Transverse colon (tissue), 4 donors: Measurements from ENCODE around the gene OLIG2.

Experiments
- CTCF ChIP-seq, 5 experiments: fragments of 200-600 bp in 3 of 5; fragments of 450-650 bp in 2 of 5; sonication (generic) in 3 of 5; IDR thresholded peaks; 1 replicate in 2 of 5; 2 replicates in 3 of 5; pipeline ENCODE4 v1.5.1; 2016 to 2017; ENCODE audit warnings: antibody characterized with exemption in 5 of 5, inconsistent platforms in 3 of 5, mild to moderate bottlenecking in 2 of 5, moderate library complexity in 1 of 5
- EP300 ChIP-seq: sonication (generic); formaldehyde crosslinking; IDR thresholded peaks from one replicate; pipeline ENCODE4 v1.6.1; 2017; ENCODE audit warnings: antibody characterized with exemption, low read depth
- POLR2A ChIP-seq: fragments of 450-650 bp; IDR thresholded peaks from one replicate; pipeline ENCODE4 v1.6.1; 2016; ENCODE audit warnings: antibody characterized with exemption, mild to moderate bottlenecking, moderate library complexity
- POLR2AphosphoS5 ChIP-seq, 3 donors: sonication (generic); formaldehyde crosslinking; IDR thresholded peaks; one replicate each; pipeline ENCODE4 v1.6.1; 2016; ENCODE audit warnings: antibody characterized with exemption in 3 of 3

DNA sequence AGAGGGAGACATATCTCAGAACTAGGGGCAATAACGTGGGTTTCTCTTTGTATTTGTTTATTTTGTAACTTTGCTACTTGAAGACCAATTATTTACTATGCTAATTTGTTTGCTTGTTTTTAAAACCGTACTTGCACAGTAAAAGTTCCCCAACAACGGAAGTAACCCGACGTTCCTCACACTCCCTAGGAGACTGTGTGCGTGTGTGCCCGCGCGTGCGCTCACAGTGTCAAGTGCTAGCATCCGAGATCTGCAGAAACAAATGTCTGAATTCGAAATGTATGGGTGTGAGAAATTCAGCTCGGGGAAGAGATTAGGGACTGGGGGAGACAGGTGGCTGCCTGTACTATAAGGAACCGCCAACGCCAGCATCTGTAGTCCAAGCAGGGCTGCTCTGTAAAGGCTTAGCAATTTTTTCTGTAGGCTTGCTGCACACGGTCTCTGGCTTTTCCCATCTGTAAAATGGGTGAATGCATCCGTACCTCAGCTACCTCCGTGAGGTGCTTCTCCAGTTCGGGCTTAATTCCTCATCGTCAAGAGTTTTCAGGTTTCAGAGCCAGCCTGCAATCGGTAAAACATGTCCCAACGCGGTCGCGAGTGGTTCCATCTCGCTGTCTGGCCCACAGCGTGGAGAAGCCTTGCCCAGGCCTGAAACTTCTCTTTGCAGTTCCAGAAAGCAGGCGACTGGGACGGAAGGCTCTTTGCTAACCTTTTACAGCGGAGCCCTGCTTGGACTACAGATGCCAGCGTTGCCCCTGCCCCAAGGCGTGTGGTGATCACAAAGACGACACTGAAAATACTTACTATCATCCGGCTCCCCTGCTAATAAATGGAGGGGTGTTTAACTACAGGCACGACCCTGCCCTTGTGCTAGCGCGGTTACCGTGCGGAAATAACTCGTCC is 1.3 kb upstream of the OLIG2 start:
- TF ChIP-seq CTCF (IDR thresholded peaks at IDR 0.05), result no peak
- TF ChIP-seq EP300, result no peak
- no peak for TF ChIP-seq POLR2AphosphoS5 (IDR thresholded peaks at IDR 0.05)
- no peak for TF ChIP-seq POLR2A
